ENCODE measurements around the gene MGST3. TPM values are rescaled to one million over a fixed set of nuclear protein-coding genes. Genes with fewer than 3 reads are reported as not detected.

Gene MGST3
- polyA plus RNA-seq, 1 of the 3 experiments (the other 2 are of a cell fraction), result 270 TPM

- Histone ChIP-seq H4K20me1 (ENCODE audit: insufficient read depth) (peaks cover 24% of the 10 kb centered on the region), H3K4me3 (ENCODE audit: low read depth in 2 of 2, low read length in 1 of 2) (no peak overlapping the region), H3K79me2 (ENCODE audit: insufficient read depth) (peaks cover 68% of the 10 kb centered on the region), H3F3A (replicated peaks; ENCODE audit: insufficient read depth) (peaks cover 11% of the 10 kb centered on the region), H3K9ac (no peak overlapping the region), H3K4me2 (0 out of 2 replicates have a peak overlapping the region, but pooled peaks have one; percentile 6), H2AFZ (ENCODE audit: low read depth) (no peak overlapping the region), H3K27me3 (ENCODE audit: insufficient read depth) (no peaks in the 10 kb centered on the region), H3K36me3 (replicated peaks in 1 of 2; ENCODE audit: control insufficient read depth in 1 of 2, insufficient read depth in 2 of 2, low read length in 1 of 2) (peaks cover 12 to 18% of the 10 kb centered on the region in 2 experiments), H3K9me3 (no peaks in the 10 kb centered on the region), H3K4me1 (ENCODE audit: control insufficient read depth in 1 of 2, insufficient read depth in 2 of 2, low read depth in 1 of 2, low read length in 1 of 2) (peaks cover 9 to 24% of the 10 kb centered on the region in 2 experiments; a peak in 3 of 4 replicates), H3K27ac (ENCODE audit: low read depth in 2 of 2, low read length in 1 of 2) (no peak overlapping the region; a peak in 1 of 4 replicates), H3K9me2 (no peaks in the 10 kb centered on the region)
- TF ChIP-seq FOXJ3 (CRISPR knock-in tag; IDR thresholded peaks at IDR 0.05) (no peak), GATA2 (CRISPR knock-in tag; IDR thresholded peaks at IDR 0.05) (no peak), PBX3 (IDR thresholded peaks at IDR 0.05) (no peak), REST (IDR thresholded peaks at IDR 0.05; ENCODE audit: low read depth, low read length) (no peak), EP300 (IDR thresholded peaks at IDR 0.05; ENCODE audit: borderline replicate concordance in 1 of 2, low read depth in 1 of 2, low read length in 1 of 2) (no peak), CTCF (IDR thresholded peaks at IDR 0.05) (no peak), RCOR1 (IDR thresholded peaks at IDR 0.05; ENCODE audit: low read length) (no peak), FOSL2 (IDR thresholded peaks at IDR 0.05; ENCODE audit: borderline replicate concordance, low read depth) (no peak), ELF1 (IDR thresholded peaks at IDR 0.05) (no peak)
- ChIA-PET CTCF (no interaction called here), POLR2A (no interaction called here)
- WGBS (ENCODE audit: low lambda C conversion rate), result 90% methylated on average over 6 of the region's 6 CpGs
- DNase-seq, result no peak
Measured at GRCh38 chr1:165634154-165634921, 3.3 kb downstream of the MGST3 start.
